CD8-positive, alpha-beta memory T cell (primary cell): ENCODE data around the gene WFDC10B. TPM values are rescaled to one million over a fixed set of nuclear protein-coding genes. Genes with fewer than 3 reads are reported as not detected.
"Not testable (repeated sequence)": the region's sequence is repeated elsewhere in the genome, so short reads cannot be mapped to it uniquely, and the experiment has no call there.

ENCODE experiments used
- CTCF ChIA-PET: fragments of 350-600 bp; sonication (Branson Sonifier 250); formaldehyde crosslinking; loops from one replicate; lab custom pipeline; 2021; ENCODE audit warnings: antibody characterized with exemption; lab: Charles Lee
- POLR2A ChIA-PET: fragments of 350-600 bp; sonication (Branson Sonifier 250); formaldehyde crosslinking; loops from one replicate; lab custom pipeline; 2021; ENCODE audit warnings: antibody characterized with exemption; lab: Charles Lee
- DNase-seq, 5 donors: peaks; one replicate each; pipeline versions ENCODE4 v3.0.0 to v3.0.0-alpha.2; 2020 to 2022; ENCODE audit warnings: mixed read lengths in 1 of 5
- H3K27ac ChIP-seq: one replicate; pipeline ENCODE4 v1.7.0; 2013; ENCODE audit warnings: low read depth, mild to moderate bottlenecking, low read length, moderate library complexity
- H3K27me3 ChIP-seq: 2 replicates; pipeline ENCODE4 v1.7.0; 2013; ENCODE audit warnings: low read length, mild to moderate bottlenecking; ENCODE audit not compliant: insufficient read depth, poor library complexity, severe bottlenecking
- H3K36me3 ChIP-seq: 2 replicates; pipeline ENCODE4 v1.7.0; 2013; ENCODE audit warnings: mild to moderate bottlenecking, low read length, moderate library complexity; ENCODE audit not compliant: insufficient read depth
- H3K4me1 ChIP-seq: 2 replicates; pipeline ENCODE4 v1.7.0; 2013; ENCODE audit warnings: mild to moderate bottlenecking, low read length, moderate library complexity; ENCODE audit not compliant: insufficient read depth
- H3K4me3 ChIP-seq: 2 replicates; pipeline ENCODE4 v1.7.0; 2013; ENCODE audit warnings: mild to moderate bottlenecking, low read length
- H3K9me3 ChIP-seq: 2 replicates; pipeline ENCODE4 v1.7.0; 2013; ENCODE audit warnings: mild to moderate bottlenecking, low read length
- H3K27ac Mint-ChIP-seq, 8 donors: one replicate each; pipeline ENCODE4 v1.8.0; 2020 to 2021; ENCODE audit warnings: mixed read lengths in 8 of 8, mild to moderate bottlenecking in 6 of 8, inconsistent platforms in 3 of 8, moderate library complexity in 3 of 8
- H3K27me3 Mint-ChIP-seq, 2 donors: one replicate each; pipeline ENCODE4 v1.8.0; 2020 to 2021; ENCODE audit warnings: mixed read lengths in 2 of 2, mild to moderate bottlenecking in 1 of 2, moderate library complexity in 1 of 2
- H3K36me3 Mint-ChIP-seq, 3 donors: one replicate each; pipeline ENCODE4 v1.8.0; 2020 to 2021; ENCODE audit warnings: mixed read lengths in 3 of 3, inconsistent platforms in 1 of 3, mild to moderate bottlenecking in 1 of 3
- H3K4me1 Mint-ChIP-seq, 3 donors: one replicate each; pipeline ENCODE4 v1.8.0; 2020 to 2021; ENCODE audit warnings: mixed read lengths in 3 of 3, inconsistent platforms in 1 of 3, mild to moderate bottlenecking in 1 of 3
- H3K4me3 Mint-ChIP-seq, 7 donors: one replicate each; pipeline ENCODE4 v1.8.0; 2020 to 2021; ENCODE audit warnings: mixed read lengths in 7 of 7, mild to moderate bottlenecking in 6 of 7, moderate library complexity in 4 of 7, inconsistent platforms in 2 of 7
- H3K9me3 Mint-ChIP-seq, 5 donors: one replicate each; pipeline ENCODE4 v1.8.0; 2020 to 2022; ENCODE audit warnings: mixed read lengths in 5 of 5, mild to moderate bottlenecking in 3 of 5, moderate library complexity in 2 of 5, inconsistent platforms in 1 of 5
- polyA plus RNA-seq: library from polyadenylated mRNA; unstranded; fragments of 300-500 nt; fragmentation: Illumina TruSeq; gene quantifications from one replicate; pipeline ENCODE4 v1.2.3, GENCODE V29; 2021
- total RNA-seq, 2 experiments: library from RNA; stranded (reverse); gene quantifications; one replicate each; pipeline ENCODE4 v1.2.3, GENCODE V29; 2021

WFDC10B gene
- total and polyA plus RNA-seq, 3 experiments from 2014 or later: not detected

DNA sequence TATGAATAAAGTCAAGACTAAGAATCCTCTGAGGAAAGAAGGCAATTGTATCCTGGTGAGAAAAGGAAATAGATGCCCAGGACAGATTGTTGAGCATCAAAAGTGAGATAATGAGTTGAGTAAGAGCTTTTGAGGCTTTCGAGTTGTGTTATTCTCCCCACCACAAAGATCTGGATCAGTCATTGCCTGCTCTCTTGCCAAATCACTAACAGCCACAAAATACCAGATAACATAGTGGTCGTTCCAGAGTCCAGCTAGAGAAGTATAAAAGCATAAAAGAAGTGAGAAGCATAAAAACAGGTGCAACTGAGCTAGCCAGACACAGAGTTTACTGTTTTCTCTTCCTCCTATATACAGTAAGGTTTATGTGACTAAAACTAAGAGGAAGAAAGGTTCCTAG, 22.2 kb upstream of the WFDC10B start:
- Histone ChIP-seq H3K27me3 (no peaks in the 10 kb centered on the region), H3K9me3 (peaks cover 3% of the 10 kb centered on the region), H3K4me1 (no peaks in the 10 kb centered on the region), H3K4me3 (no peak overlapping the region), H3K27ac (no peak overlapping the region), H3K36me3 (no peaks in the 10 kb centered on the region)
- POLR2A ChIA-PET: no interaction called here
- H3K27me3 Mint-ChIP-seq: peaks cover 5 to 46% of the 10 kb centered on the region in 2 donors
- no peak overlapping the region for H3K4me3 Mint-ChIP-seq
- DNase-seq: no peak
- H3K27ac Mint-ChIP-seq: no peak overlapping the region
- no peaks in the 10 kb centered on the region for H3K4me1 Mint-ChIP-seq
- H3K36me3 Mint-ChIP-seq: peaks cover 0 to 3% (median 0%) of the 10 kb centered on the region in 3 donors
- H3K9me3 Mint-ChIP-seq: peaks cover 6 to 17% (median 13%) of the 10 kb centered on the region in 5 donors
- CTCF ChIA-PET: no interaction called here

DNA sequence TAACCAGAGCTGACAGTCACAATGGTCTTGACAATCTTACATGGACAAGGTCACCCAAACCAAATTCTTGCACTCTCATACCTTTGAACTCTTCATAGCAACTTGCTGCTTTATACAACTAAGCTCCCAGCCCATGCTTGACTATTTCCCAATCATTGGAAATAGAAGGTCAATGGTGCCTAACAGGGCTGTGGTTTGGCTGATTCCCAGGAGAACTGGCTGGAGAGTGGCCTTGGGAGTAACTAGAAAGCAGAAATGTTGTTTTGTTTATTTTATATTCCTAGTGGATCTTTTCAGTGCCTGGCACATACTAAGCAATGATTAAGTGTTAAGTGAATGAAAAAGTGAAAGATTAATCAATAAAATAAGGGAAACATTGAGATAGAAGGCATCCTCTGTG, 20.3 kb upstream of the WFDC10B start:
- DNase-seq: no peak
- Histone ChIP-seq H3K4me1 (no peaks in the 10 kb centered on the region), H3K4me3 (no peak overlapping the region), H3K27ac (no peak overlapping the region), H3K36me3 (no peaks in the 10 kb centered on the region), H3K9me3 (no peaks in the 10 kb centered on the region), H3K27me3 (no peaks in the 10 kb centered on the region)
- Mint-ChIP-seq H3K4me1 (no peaks in the 10 kb centered on the region), H3K9me3 (peaks cover 0 to 6% (median 0%) of the 10 kb centered on the region in 5 donors), H3K27me3 (peaks cover 2 to 40% of the 10 kb centered on the region in 2 donors), H3K36me3 (peaks cover 0 to 2% (median 0%) of the 10 kb centered on the region in 3 donors), H3K27ac (no peak overlapping the region), H3K4me3 (no peak overlapping the region)
- POLR2A ChIA-PET: no interaction called here
- CTCF ChIA-PET: no interaction called here

DNA sequence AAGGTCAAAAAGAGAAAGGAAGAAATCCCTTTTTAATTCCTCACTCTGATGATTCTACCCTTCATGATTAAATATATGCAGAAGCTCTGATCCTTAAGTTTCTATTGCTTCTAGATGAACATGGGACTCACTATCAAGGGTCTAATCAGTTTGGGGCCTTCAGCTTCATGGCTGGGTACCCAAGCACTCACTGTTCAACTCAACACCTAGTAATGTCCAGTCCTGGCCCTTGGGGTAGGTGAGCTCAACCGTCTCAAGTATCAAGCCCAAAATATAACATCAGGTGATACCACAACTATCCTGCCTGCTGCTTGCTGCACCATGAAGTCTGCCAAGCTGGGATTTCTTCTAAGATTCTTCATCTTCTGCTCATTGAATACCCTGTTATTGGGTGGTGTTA, 17.2 kb upstream of the WFDC10B start, which contains the start of gene SPINT4:
Gene SPINT4, plus strand, starts transcription at position 301 of the 400 bp plus-strand sequence. Its CDS starts 21 bp downstream, at position 322.
- Histone ChIP-seq H3K9me3 (no peaks in the 10 kb centered on the region), H3K27me3 (no peaks in the 10 kb centered on the region), H3K27ac (no peak within 1 kb of the TSS), H3K4me3 (no peak within 1 kb of the TSS), H3K36me3 (no peaks in the 10 kb centered on the region), H3K4me1 (no peaks in the 10 kb centered on the region)
- Mint-ChIP-seq H3K9me3 (peaks cover 0 to 2% (median 0%) of the 10 kb centered on the region in 5 donors), H3K4me3 (no peak within 1 kb of the TSS), H3K27ac (peak within 1 kb of the TSS in 1 of 8 donors; percentile 14), H3K4me1 (no peaks in the 10 kb centered on the region), H3K36me3 (peaks cover 0 to 2% (median 0%) of the 10 kb centered on the region in 3 donors), H3K27me3 (peaks cover 8 to 46% of the 10 kb centered on the region in 2 donors)
- no peak for DNase-seq
- POLR2A ChIA-PET: no interaction called here
- CTCF ChIA-PET: no interaction called here

DNA sequence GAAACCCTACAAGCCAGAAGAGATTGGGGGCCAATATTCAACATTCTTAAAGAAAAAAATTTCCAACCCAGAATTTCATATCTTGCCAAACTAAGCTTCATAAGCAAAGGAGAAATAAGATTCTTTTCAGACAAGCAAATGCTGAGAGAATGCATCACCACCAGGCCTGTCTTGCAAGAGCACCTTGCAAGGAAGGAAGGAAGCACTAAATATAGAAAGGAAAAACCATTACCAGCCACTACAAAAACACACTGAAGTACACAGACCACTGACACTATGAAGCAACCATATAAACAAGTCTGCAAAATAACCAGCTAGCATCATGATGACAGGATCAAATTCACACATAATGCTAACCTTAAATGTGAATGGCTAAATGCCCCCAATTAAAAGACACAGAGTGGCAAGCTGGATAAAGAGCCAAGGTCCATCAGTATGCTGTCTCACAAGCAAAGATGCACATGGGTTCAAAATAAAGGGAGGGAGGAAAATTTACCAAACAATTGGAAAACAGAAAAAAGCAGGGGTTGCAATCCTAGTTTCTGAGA, 11.4 kb upstream of the WFDC10B start:
- H3K9me3 Mint-ChIP-seq, H3K4me1 ChIP-seq, CTCF ChIA-PET, H3K27ac Mint-ChIP-seq, H3K4me3 ChIP-seq, H3K27me3 ChIP-seq, POLR2A ChIA-PET, H3K27ac ChIP-seq, H3K36me3 Mint-ChIP-seq, H3K9me3 ChIP-seq, H3K36me3 ChIP-seq: not testable (repeated sequence)
- H3K4me1 Mint-ChIP-seq: peaks cover 10 to 11% (median 10%) of the 10 kb centered on the region in 3 donors
- peak in 1 of 5 donors; percentile 3 for DNase-seq
- peaks cover 18 to 39% of the 10 kb centered on the region in 2 donors for H3K27me3 Mint-ChIP-seq
- H3K4me3 Mint-ChIP-seq: peak overlapping the region in 2 of 7 donors; percentile 18 to 20

DNA sequence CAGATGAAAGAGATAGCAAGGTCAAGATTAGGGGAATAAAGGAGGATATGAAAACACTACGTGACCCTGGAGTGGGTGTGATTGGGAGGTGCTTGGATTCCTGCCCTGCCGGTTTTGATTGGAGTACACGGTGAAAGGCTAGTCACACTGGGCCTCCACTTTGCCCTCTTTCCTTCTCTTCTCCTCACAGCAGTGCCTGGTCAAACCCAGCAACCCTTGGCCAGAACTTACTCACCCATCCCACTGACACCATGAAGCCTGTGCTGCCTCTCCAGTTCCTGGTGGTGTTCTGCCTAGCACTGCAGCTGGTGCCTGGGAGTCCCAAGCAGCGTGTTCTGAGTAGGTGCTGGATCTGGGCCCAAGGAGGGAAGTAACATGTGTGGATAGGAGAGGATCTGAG, 2.9 kb downstream of the WFDC10B start, which contains the start of gene WFDC13:
Gene WFDC13, plus strand, starts transcription at position 166 of the 400 bp plus-strand sequence. Its CDS starts 86 bp downstream, at position 252.
- Mint-ChIP-seq H3K4me1 (no peaks in the 10 kb centered on the region), H3K27ac (no peak within 1 kb of the TSS), H3K27me3 (peaks cover 7 to 26% of the 10 kb centered on the region in 2 donors), H3K9me3 (no peaks in the 10 kb centered on the region), H3K4me3 (no peak within 1 kb of the TSS), H3K36me3 (no peaks in the 10 kb centered on the region)
- no peaks in the 10 kb centered on the region for H3K27me3 ChIP-seq
- H3K4me1 ChIP-seq: no peaks in the 10 kb centered on the region
- DNase-seq: no peak
- H3K27ac ChIP-seq: no peak within 1 kb of the TSS
- CTCF ChIA-PET: no interaction called here
- no peaks in the 10 kb centered on the region for H3K36me3 ChIP-seq
- no peak within 1 kb of the TSS for H3K4me3 ChIP-seq
- POLR2A ChIA-PET: no interaction called here
- no peaks in the 10 kb centered on the region for H3K9me3 ChIP-seq

DNA sequence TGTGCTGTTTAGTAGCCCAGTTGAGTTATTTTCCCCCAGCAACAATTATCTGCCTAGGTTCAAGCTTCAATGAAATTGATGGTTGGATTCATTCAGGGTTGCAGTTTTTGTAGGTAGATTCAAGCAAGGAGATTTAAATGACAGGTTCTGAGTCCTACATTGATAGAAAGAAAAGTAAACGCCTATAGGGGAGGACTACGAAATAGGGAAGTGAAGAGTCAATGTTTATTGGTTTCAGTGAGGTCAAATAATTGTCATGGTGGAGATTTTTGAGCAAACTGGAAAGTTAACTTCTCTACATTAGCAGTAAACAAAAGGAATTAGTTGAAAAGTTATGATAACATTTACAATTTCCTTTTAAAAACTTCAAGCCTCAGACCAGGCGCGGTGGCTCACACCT, 3.7 kb downstream of the WFDC10B start:
- POLR2A ChIA-PET: no interaction called here

DNA sequence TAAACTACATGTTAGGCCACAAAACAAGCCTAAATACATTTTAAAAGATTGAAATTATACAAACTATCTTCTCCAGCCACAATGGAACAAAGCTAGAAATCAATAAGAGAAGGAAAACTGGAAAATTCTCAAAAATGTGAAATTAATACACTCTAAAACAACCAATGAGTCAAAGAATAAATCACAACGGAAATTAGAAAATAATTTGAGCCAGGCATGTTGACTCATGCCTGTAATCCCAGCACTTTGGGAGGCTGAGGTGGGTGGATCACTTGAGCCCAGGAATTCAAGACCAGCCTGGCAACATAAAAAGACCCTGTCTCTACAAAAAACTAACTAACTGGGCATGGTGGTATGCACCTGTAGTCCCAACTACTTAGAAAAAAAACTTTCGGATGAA, 9.3 kb downstream of the WFDC10B start:
- Histone ChIP-seq H3K4me3 (no peak overlapping the region), H3K27ac (no peak overlapping the region), H3K4me1 (no peaks in the 10 kb centered on the region), H3K27me3 (no peaks in the 10 kb centered on the region), H3K9me3 (no peaks in the 10 kb centered on the region), H3K36me3 (no peaks in the 10 kb centered on the region)
- ChIA-PET CTCF (no interaction called here), POLR2A (no interaction called here)
- no peaks in the 10 kb centered on the region for H3K4me1 Mint-ChIP-seq
- peaks cover 0 to 10% (median 0%) of the 10 kb centered on the region in 3 donors for H3K36me3 Mint-ChIP-seq
- no peak overlapping the region for H3K27ac Mint-ChIP-seq
- peaks cover 12 to 49% of the 10 kb centered on the region in 2 donors for H3K27me3 Mint-ChIP-seq
- H3K4me3 Mint-ChIP-seq: no peak overlapping the region
- no peak for DNase-seq
- H3K9me3 Mint-ChIP-seq: peaks cover 0 to 6% (median 2%) of the 10 kb centered on the region in 5 donors

More for the DNA sequence above, 3.7 kb downstream of the WFDC10B start:
- Histone ChIP-seq H3K9me3 (no peaks in the 10 kb centered on the region), H3K27me3 (no peaks in the 10 kb centered on the region), H3K27ac (no peak overlapping the region), H3K4me1 (no peaks in the 10 kb centered on the region), H3K4me3 (no peak overlapping the region), H3K36me3 (no peaks in the 10 kb centered on the region)
- Mint-ChIP-seq H3K36me3 (no peaks in the 10 kb centered on the region), H3K27ac (no peak overlapping the region), H3K9me3 (peaks cover 0 to 1% (median 0%) of the 10 kb centered on the region in 5 donors), H3K27me3 (peaks cover 7 to 29% of the 10 kb centered on the region in 2 donors), H3K4me1 (no peaks in the 10 kb centered on the region), H3K4me3 (no peak overlapping the region)
- no peak for DNase-seq
- CTCF ChIA-PET: no interaction called here

DNA sequence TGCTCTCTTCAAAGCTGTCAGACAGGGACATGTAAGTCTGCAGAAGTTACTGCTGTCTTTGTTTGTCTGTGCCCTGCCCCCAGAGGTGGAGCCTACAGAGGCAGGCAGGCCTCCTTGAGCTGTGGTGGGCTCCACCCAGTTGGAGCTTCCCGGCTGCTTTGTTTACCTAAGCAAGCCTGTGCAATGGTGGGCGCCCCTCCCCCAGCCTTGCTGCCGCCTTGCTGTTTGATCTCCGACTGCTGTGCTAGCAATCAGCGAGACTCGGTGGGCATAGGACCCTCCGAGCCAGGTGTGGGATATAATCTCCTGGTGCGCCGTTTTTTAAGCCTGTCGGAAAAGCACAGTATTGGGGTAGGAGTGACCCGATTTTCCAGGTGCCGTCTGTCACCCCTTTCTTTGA, 11.5 kb downstream of the WFDC10B start:
- DNase-seq, H3K4me3 ChIP-seq, H3K27ac ChIP-seq, H3K36me3 ChIP-seq, H3K27me3 ChIP-seq, H3K4me3 Mint-ChIP-seq, H3K9me3 Mint-ChIP-seq, H3K4me1 Mint-ChIP-seq, H3K4me1 ChIP-seq, H3K27ac Mint-ChIP-seq, CTCF ChIA-PET, POLR2A ChIA-PET, H3K9me3 ChIP-seq: not testable (repeated sequence)
- peaks cover 0 to 10% (median 0%) of the 10 kb centered on the region in 3 donors for H3K36me3 Mint-ChIP-seq
- H3K27me3 Mint-ChIP-seq: peaks cover 12 to 50% of the 10 kb centered on the region in 2 donors
